ENCODE results near the gene MRPL55.
"Not testable (repeated sequence)": the region's sequence is repeated elsewhere in the genome, so short reads cannot be mapped to it uniquely, and the experiment has no call there.

The MRPL55 gene

DNA sequence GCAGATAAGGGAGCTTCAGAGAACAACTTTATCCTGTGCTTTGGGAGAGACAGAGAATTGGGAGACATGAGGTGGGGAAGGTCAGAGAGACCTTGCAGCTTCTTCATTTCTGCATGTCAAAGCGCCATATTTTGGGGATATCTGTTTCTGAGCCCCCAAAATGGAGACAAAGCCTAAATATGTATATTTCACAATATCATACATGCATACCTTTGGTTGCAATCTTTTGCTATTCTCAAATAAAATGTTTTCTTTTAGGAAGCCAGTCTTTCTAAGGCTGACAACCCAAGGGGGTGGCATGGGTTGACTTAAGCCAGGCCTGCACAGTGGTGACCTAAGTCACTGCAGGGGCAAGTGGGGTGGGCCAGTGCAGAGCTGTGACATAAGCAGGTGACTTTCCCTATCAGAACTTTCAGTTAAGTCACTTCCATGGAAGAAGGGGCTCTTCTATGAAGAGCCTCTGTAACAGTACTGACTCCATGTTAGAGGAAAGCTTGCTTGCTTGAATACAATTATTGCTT lies 13.9 kb upstream of the MRPL55 start:
- DNase-seq (ENCODE audit: low spot score), result no peak

DNA sequence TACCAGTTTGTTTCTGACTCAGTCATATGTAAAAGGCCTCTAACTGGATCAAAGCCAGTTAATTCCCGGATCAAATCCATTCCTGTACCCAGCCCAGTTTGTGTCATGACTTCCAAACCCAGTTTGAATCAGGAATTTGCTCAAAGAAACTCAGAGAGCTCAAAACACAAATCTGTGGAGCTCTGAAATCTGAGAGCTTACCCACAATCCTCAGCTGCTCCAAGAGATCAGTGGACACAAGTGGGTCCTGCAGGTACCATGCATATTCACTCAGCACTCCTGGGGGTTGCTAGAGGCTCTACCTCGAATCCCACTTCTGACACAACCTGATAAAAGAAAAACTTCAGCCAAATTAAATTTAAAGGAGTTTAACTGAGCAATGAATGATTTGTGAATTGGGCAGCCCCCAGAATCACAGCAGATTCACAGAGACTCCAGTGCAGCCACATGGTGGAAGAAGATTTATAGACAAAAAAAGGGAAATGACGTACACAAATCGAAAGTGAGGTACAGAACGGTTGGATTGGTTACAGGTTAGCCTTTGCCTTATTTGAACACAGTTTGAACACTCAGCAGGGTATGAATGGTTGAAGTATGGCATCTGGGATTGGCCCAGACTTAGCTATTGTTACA lies 11.9 kb upstream of the MRPL55 start:
- no peak for DNase-seq (ENCODE audit: low spot score)

DNA sequence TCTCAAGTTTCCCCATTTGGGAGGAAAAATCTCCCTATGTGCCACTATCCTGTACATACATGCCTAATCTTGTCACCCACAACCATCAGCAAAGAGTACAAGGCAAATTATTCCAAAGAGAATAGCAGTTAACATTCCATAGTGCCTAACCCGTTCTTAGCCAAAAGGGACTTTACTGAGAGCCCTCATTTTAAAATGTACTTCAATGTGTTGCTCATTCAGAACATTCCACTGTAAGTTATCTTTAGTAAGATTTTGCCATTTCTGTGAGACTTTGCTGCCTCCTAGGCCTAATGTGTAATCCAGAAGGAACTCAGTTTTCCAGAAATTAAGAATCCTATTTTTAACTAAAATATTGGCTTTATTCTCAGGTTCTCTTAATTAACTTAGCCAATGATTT lies 11.3 kb upstream of the MRPL55 start:
- DNase-seq (ENCODE audit: low spot score), result no peak

DNA sequence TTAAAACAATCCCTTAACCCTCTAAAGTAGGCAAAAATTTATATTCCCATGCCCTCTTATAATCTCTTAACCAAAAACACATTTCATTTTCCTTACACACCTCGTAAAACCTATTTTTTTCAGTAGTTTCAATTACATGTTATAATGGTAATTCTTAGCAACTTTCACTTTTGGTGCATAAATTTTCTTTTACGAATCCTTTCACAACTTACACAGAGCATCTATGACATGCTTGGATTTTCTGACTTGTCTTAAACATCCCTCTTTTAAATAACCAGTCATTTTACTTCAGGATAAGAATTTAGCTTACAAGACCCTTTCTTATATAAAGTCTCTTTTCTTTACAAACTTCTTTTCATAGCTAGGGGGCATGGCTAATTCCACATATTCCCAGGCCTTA lies 8.9 kb upstream of the MRPL55 start:
- DNase-seq (ENCODE audit: low spot score), result no peak

DNA sequence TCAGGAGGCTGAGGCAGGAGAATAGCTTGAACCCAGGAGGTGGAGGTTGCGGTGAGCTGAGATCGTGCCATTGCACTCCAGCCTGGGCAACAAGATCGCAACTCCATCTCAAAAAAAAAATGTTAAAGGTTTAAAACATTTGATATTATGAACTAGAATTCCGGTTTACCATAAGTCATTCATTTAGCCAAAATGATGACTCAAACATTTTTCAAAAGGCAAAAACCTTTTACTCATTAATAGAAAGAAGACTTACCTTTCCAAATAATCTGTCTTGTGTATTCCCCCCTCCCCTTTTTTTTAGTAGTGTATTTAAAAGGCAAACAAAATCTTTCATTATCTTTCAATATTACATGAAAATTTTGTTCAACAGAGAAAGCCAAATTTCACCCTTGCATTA lies 8.2 kb upstream of the MRPL55 start:
- no peak for DNase-seq (ENCODE audit: low spot score)

DNA sequence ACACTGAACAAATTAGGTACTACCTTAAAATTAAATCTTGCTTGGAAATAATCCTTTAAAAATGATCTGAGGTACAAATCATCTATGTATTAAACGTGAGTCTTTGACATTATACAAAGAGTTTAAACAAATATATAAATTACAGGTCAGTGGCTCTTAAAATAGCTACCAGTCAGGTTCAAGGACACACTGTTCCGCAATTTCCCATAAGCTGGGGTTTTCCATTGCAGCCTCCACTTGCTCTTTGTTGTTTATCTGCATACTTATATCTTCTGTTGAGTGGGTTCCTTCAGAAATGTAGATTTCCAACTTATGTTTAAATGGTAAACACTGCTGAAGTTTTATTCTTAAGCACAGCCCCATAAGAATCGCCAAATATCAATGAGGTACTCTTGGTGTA lies 5.7 kb upstream of the MRPL55 start:
- no peak for DNase-seq (ENCODE audit: low spot score)

DNA sequence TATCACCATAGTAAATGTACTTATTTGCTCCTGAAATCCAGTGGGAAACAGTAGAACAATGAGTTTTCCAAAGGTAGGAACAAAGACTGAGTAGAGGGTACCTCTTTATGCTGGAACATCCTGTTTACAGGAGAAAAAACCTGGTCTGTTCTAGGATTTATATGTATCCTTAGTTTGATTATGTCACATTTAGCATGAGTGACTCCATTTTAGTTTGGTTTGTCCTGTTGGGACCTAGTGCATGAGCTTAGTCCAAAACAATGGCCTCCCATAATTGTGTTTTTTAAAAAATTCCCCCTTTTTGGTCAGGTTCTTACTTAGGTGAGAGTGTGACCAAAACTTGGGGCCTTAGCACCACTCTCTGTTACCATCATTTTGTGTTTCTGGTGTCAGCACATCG lies 3.5 kb upstream of the MRPL55 start:
- DNase-seq (ENCODE audit: low spot score), result no peak

DNA sequence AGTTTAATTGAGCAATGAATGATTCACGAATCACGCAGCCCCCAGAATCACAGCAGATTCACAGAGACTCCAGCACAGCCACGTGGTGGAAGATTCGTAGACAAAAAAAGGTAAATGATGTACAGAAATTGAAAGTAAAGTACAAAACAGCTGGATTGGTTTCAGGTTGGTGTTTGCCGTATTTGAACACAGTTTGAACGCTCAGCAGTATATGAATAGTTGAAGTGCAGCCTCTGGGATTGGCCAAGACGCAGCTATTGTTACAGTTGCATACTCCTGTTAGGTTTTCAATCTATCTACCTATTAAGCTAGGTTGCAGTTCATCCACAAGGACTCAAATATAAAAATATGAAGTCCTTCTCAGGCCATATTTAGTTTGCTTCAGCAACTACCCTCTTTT lies 3.1 kb upstream of the MRPL55 start:
- no peak for DNase-seq (ENCODE audit: low spot score)

DNA sequence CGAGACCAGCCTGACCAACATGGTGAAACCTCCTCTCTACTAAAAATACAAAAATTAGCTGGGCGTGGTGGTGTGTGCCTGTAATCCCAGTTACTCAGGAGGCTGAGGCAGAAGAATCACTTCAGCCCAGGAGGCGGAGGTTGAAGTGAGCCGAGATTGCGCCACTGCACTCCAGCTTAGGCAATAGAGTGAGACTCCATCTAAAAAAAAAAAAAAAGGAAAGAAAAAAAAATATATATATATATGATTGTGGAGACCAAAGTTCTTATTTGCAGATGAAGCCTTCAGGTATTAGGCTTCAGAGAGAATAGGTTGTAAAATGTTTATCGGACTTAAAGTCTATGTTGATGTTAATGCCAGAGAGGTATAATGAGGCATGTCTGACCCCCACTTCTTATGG lies 2.2 kb upstream of the MRPL55 start:
- not testable (repeated sequence) for DNase-seq (ENCODE audit: low spot score)

DNA sequence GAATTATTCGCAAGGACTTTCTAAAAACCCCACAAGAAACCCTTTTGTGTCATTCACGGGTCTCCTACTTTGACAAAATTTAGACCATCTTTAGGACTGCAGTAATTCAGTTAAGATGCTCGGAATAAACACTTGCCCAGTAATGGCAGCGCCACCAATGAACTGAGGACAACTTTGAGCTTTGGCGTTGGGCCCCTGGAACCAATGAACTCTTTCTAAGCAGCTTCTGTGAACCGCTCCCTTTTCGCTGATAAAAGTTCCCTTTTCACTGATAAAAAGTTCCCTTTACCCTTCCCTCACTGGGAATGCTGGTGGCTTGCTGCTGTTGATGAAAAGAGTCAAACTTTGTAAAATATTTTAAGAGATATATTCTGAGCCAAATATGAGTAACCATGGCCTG lies 1.5 kb upstream of the MRPL55 start:
- no peak for DNase-seq (ENCODE audit: low spot score)

DNA sequence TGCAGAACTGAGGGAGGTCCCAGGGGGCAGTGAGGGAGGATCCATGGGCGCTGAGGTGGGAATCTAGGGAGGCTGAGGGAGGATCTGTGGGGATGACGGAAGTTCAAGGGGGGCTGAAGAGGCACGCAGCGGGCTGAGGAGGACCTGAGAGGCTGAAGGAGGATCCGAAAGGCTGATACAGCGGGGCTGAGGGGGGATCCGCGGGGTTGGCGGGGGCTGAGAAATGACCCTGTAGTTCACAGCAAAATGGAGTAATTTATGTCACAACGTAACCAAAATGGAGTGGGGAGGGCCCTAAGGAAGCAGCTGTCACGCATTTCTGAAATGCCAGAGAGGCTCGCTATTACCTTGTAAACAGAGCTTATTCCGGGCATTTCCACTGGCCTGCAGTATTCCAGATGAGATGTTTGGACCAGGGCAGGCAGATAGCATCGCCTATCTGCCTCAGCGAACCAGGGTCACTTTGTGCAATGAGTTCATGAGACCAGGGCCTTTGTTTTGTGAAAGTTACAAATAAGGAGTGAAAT lies 926 bp upstream of the MRPL55 start:
- no peak for DNase-seq (ENCODE audit: low spot score)

DNA sequence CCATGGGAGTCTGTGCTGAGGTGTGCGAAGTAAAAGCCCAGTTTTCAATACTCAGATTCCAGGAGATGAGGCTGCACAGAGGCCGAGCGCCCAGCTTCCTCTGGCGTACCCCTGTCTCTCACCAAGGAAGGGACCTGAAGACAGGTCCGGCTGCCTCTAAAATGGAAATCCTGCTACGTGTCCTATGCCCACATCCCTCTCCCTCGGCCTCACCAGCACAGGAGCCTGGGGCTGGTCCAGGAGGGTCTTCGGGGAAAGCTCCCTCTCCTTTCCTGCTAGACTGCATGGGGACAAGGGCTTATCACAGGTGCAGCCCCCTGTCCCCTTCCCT lies 392 bp downstream of the MRPL55 start:
- DNase-seq (ENCODE audit: low spot score), result no peak

DNA sequence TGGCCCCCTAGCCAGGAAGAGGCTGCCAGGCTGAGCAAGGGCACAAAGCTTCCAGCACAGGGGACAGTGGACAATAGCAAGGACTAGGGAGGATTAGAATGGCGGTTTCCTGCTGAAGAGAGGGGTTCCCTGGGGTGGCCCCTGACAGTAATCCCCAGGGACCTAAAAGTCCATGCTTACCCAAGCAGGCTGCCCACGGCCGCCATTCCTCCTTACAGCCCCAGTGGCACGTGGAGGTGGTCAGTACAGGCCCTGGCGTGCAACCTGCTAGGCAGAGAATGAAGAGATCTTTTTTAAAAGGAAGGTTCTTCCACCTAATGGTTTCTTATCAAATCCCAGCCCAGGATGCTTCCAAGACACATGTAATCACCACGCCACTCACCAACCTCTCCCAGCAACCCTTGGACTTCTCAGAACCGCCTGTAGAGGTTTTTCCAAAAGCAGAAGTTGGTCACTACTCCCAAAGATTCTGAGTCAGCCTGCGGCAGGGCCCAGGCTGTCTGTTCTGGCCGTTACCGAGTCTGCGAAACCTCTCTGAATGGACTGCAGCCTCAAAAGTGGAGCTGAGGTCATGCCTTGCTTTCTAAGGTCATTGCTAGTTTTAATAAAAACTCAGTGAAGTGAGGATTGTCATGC lies 926 bp downstream of the MRPL55 start:
- DNase-seq (ENCODE audit: low spot score), result no peak

DNA sequence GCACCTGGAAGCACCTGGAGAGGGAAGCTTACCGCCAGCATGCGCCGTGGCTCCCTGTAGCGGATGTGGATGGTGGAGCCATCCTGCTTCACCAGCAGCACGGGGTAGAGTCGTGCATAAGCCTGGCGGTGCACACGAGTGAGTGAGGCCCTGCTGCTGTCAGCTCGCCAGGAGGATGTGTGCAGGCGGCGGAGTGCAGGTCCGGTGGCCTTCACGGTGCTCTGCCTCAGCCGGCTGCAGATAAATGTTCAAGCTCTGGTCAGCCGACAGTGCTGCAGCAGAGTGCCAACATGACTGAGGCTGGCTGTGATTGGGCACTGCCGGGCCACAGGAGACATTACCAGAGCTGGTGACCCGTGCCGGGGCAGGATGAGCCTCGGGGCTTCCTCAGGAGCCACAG lies 1.5 kb downstream of the MRPL55 start:
- DNase-seq (ENCODE audit: low spot score), result no peak

DNA sequence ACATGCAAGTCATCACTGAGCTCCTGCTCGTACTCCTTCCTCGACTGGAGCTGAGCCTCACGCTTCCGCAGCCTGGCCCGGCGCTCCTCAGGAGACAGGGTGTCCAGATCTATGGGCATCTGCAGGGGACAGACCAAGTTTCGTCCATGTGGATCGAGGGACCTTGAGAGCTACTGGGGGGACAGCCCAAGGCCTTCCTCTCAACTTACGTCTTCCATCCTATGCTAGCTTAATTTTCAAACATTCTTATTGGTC lies 2.4 kb downstream of the MRPL55 start:
- DNase-seq (ENCODE audit: low spot score), result no peak

DNA sequence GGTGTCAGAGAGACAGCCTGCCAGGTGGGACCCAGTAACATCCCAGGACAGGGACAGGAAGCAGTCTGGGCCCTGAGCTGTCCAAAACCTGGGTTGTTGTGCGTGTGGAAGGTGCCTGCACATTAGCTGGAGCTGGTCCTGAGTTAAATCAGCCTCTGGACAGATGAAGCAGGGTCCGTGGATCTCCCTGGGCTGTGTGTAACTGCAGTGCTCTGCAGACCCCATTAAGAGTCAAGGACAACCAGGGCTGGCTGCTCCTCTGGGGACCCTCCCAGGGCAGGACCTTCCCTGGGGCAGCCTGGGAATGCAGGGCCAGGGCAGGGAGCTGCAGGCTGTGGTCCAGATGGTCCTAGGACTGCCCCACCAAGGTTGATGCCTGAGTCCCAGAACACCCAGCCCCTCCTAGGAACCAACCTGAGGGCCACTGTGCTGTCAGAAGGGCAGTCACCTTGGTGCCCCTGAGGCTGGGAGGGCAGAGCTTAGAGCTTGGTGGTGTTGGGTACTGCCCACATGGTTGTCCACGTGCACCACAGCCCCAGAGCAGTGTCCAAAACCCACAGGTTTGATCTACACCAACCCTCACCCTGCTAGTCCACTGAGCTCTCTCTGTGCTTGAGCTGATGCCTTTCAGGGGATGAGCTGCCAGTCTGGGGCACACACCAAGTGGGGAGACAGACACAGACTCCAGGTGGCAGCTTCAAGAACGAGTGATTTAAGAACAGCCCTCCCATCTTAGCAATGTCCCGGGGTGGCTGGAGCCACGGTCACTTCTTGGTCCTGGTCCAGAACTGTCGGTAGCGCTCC lies 2.9 kb downstream of the MRPL55 start:
- DNase-seq (ENCODE audit: low spot score), result no peak

DNA sequence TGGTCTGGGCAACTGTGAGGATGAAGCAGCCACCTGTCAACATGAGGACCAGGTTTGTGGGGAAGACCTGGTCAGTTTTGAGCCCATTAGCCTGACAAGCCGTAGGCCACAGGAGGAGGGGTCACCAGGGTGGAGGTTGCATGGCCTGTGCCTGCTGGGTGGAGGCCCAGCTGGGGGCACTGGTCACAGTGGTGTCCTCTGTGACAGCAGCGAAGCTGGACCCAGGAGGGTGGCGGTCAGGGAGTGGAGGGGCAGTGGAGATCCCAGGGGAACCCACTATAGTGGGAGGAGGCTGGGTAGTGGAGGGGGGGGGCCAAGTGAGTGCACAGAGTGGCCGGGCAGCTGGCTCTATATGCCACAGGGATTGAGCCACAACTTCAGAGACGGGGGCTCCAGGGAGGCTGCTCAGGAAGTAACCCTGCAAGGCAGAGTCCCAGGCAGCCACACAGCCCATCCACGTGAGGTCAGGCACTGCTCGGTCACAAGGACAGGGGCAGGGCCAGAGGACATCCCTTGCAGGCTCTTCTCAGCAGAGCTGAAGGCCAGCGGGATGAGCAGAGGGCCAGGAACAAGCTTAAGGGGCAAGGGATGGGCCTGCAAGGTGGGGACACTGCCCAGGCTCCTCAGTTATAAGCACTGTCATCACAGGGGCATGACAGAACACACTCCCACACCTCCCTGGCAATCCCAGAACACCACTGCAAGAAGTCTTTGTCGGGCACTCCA lies 3.7 kb downstream of the MRPL55 start:
- no peak for DNase-seq (ENCODE audit: low spot score)

DNA sequence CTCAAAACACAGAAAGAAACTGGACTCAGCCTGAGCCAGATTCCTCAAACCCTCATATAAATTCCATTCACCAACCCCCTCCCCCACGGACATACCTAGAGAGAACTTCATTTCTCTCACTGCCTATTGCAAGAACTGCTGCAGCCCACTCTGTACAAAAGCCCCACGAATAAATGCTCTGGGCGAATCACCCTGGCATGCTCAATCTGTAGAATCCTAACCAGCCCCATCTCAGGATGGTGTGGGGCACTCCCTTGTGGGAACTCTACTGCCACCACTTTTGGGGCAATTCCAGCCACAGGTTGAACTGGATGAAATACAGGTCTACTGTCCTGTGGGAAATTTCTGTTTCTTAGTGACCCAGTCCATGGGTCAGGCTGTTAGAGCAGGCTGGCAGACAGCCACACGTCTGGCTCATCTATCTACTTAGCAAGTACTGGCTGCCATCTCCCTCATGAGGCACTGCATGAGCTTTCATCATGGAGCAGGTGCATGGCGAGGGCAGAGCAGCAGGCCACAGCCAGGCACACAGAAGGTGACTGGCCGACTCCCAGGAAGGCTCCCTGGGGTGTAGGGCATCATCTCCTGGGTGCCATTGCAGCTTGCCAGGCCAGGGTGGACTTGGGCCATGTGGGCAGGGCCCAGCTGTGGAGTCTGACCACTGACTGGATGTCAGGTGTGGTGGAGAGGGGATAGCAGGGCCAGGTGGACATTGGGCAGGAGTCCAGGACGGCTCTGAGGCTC lies 4.4 kb downstream of the MRPL55 start:
- no peak for DNase-seq (ENCODE audit: low spot score)

DNA sequence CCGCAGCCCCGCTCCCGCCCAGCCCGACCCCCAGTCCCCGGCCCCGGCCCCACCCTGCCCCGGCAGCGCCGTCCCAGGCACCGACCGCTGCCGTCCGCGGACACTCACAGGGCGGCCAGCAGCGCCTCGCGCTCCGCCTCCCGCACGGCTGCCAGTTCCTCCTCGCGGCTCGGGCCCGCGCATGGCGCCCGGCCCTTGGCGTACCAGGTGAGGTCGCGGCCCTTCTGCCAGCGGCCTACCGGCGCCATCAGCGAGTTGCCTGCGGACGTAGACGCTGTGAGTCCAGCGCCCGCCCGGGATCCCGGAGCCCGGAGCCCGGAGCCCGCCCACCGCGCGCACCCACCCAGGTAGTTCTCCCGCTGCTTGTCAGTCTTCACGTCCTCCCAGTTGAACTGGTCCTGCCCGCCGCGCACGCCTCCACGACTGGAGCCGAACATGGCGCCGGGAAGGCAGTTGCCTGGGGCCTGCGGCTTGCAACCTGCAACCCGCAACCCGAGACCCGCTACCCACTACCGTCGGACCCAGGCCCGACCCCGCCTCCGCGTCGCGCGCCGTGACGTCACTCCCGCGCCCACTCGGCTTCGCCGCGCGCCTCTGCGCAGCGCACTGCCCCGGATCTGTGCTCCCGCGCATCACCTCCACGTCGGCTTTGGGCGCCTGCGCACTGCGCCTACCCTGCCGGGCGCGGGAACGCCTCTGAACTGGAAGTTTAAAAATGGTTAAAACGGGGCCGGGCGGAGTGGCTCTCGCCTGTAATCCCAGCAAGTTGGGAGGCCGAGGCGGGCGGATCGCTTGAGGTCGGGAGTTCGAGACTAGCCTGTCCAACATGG lies 6.1 kb downstream of the MRPL55 start, which contains the start of gene C1orf35:
Gene C1orf35 (minus strand): TSS at position 535 of the 830 bp plus-strand sequence. CDS start 98 bp downstream, at position 437.
- peak; percentile 98 for DNase-seq (ENCODE audit: low spot score)

DNA sequence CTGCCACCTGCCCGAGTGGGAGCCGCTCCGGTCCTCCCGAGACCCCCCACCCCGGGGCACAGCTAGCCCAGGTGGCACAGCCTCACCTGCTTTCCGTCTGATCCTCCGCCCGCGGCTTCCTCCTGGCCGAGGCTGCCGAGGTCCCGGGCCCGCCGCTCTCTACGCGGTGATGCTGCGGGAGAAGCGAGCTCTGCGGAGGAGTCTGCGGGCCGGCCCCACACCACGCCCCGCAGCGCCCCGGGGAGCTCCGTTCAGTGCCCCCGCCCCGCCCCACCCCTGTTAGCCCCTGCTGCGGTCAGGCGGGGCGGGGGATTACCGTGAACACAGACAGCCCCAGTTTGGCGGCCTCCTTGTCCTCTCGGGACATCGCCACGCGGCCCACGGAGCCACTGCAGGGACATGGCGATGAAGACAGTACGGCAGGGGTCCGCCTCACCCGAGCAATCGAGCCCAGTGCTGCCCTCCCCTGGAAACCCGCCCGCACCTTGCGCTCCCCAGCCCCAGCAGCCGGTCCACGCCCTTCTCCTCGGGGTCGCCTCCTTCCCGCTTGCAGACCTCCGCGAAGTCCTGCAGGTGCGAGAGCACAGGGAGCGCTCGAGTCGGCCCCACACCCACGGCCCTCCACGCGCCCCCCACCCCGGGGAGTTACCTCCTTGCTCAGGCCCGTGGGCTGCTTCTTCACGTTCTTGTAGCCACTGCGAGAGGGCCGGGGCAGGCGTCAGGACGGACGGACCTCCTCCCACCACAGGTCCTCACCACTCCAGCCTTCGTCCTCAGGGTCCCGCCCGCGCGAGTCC lies 6.9 kb downstream of the MRPL55 start:
- peak; percentile 65 for DNase-seq (ENCODE audit: low spot score)
